Activated CD8-positive, alpha-beta memory T cell treated with anti-CD3 and anti-CD28 coated beads for 36 hours (primary cell): ENCODE results near the gene OTOG. TPM values are rescaled to one million over a fixed set of nuclear protein-coding genes. Genes with fewer than 3 reads are reported as not detected.

Source experiments
- CTCF ChIA-PET: fragments of 350-600 bp; sonication (Branson Sonifier 250); formaldehyde crosslinking; loops from one replicate; lab custom pipeline; 2021; ENCODE audit warnings: antibody characterized with exemption; lab: Charles Lee
- POLR2A ChIA-PET: fragments of 350-600 bp; sonication (Branson Sonifier 250); formaldehyde crosslinking; loops from one replicate; lab custom pipeline; 2021; ENCODE audit warnings: antibody characterized with exemption; lab: Charles Lee
- total RNA-seq, 2 experiments: library from RNA; stranded (reverse); gene quantifications; one replicate each; pipeline ENCODE4 v1.2.3, GENCODE V29; 2021

Gene OTOG
- total RNA-seq, 2 experiments from 2014 or later, result not detected

DNA sequence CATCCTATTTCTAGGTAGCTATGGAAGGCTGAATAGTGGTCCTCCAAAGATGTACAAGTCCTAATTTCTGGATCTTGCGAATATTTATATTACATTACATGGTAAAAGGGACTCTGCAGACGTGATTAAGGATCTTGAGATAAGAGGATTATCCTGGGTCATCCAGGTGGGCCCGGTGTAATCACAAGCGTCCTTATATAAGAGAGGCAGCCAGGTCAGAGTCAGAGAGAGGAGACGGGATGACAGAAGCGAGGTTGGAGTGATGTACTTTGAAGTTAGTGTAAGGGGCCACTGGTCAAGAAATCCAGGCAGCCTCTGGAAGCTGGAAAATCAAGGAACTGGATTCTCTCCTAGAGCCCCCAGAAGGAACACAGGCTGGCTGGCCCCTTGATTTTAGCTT lies 102.2 kb downstream of the OTOG start:
- POLR2A ChIA-PET, result no interaction called here
- CTCF ChIA-PET, result no interaction called here

DNA sequence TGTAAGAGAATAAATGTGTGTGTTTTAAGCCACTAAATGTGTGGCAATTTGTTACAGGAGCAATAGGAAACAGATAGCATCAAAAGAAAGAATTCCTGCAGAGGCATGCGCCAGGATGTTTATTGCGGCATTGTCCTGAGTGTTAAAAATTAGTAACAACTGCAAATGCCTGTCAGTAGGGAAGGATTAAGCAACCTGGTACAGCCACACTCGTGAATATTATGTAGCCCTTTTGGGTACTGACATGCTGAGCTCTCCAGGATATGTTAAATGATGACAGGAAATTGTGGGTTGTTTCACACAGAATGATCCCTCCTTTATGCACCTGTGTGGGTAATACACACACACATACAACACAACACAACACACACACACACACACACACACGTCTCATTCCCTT lies 102.6 kb downstream of the OTOG start:
- ChIA-PET CTCF (no interaction called here), POLR2A (no interaction called here)

DNA sequence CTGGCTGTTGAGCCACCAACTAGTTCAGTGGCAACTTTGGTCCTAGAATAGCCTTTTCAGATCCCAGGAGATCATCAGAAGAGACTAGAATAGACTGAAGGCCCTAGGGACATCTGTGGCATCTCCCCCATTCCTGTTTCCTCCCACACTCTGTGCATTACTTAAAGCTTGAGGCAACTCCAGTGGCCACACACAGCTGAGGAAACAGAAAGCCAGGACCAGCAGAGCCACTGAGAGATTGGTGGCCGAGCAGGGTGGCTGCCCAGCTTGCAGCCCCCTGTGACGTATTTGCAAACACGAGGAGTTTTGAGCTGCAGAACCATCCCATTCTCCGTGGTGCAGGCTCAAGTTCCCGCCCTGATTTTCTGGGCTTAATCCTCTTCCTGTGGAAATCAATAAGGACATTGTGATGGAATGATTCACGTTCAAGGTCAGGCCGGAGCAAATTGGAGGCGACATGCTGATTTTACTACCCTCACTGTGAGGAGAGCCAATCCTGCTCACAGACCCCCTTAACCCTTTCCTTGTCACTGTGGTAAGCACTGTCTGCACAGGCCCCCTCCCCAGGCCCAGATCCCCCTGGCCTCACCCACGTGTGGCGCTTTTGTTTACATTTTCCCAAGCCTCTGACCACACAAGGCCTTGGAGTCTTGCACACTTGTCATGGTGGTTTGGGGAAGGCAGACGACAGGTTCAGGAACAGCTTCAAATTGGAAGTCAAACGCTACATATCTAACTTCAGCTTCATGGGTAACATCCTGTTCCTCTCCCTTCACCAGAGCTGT lies 103.3 kb downstream of the OTOG start:
- CTCF ChIA-PET, result no interaction called here
- POLR2A ChIA-PET, result no interaction called here

DNA sequence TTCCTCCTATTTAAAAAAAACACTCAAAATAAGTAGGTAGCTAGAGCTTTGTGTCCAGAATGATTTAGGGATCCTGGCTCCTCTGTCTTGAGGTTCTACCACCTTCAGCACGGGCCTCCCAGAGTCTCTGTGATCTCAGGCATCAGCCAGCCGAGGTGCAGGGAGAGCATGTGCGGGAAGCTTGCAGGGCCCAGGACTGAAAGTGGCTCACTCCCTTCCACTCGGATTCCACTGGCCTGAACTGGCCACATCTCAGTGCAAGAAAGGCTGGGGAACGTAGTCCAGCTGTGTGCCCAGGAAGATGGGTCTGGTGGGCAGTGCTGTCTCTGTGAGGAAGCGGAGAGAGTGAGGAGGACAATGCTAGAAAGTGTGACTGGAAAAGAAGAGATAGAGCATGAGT lies 104.0 kb downstream of the OTOG start:
- POLR2A ChIA-PET, result no interaction called here
- CTCF ChIA-PET, result no interaction called here

DNA sequence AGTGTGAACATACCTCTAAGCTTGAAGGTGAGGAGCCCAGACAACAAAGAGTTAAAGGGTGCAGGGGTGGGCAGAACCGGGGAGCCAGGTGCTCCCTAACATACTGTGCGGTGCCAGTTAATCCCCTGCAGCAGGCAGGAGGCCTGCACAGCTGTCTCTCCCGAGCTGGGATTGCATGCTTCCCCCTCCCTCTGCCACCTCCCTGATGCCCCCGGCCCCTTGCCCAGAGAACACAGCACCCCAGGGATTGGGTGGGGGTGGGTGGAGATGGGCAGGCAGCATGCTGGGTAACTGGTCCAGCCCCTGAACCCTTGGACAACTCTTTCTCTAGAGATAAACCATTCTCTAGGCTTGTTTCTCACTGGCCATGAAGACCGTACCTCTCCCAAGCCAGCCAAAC lies 104.6 kb downstream of the OTOG start:
- POLR2A ChIA-PET, result no interaction called here
- CTCF ChIA-PET, result no interaction called here

DNA sequence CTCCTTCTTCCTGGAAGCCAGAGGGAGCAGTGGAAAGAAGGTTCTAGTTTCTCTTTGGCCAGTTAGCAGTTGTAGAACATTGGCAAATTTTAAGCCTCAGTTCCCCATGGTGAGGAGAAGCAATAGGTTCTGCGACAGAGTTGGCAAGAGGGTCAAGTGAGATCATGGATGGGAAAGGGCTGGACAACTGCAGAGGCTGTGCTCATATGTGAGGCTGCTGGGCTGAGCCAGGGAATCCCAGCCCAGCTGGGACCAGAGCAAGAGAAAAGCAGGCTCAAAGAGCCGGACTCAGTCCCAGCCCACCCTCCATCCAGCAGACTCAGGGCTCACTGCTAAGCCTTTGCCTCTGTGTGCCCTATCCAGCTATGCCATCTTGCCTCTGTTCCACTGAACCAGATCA lies 105.5 kb downstream of the OTOG start:
- POLR2A ChIA-PET, result no interaction called here
- CTCF ChIA-PET, result no interaction called here

DNA sequence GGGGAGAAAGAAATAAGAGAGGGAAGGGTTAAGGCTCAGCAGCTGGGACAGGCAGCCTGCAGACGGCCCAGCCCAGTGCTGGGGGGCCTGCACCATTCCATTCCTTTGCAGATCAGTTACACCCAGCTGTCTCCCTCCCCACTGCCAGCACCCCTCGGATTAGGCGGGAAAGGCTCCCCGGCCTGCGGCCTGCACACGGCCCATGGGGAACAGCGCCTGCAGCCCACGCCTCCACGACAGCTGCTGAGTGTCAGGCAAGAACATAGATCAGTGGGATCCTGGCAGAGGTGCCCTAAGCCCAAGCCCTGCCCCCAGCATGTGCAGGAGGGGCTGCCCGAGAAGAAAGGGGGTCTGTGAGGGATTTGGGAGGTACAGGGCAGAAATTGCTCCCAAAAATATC lies 106.6 kb downstream of the OTOG start:
- CTCF ChIA-PET, result no interaction called here
- POLR2A ChIA-PET, result no interaction called here

DNA sequence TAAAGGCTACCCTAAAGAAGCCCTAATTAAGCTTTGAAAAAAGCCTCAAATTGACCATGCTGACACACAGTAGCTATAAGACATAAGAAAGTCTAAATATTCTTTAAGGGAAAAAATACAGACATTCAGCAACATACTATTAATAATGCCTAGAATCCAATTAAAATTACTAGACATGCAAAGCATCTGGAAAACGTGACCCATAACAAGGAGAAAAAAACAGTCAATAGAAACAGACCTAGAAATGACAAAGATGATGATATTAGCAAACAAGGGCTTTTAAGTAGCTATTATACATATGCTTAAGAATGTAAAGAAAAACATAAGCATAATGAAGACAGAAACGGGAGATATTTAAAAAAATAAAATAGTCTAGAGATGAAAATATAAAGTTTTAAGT lies 108.6 kb downstream of the OTOG start:
- CTCF ChIA-PET, result interaction anchor here (0.6 kb wide), 1 partner anchor 11 kb away, joined by 3 read pairs; no protein-coding TSS in a partner anchor
- POLR2A ChIA-PET, result no interaction called here

DNA sequence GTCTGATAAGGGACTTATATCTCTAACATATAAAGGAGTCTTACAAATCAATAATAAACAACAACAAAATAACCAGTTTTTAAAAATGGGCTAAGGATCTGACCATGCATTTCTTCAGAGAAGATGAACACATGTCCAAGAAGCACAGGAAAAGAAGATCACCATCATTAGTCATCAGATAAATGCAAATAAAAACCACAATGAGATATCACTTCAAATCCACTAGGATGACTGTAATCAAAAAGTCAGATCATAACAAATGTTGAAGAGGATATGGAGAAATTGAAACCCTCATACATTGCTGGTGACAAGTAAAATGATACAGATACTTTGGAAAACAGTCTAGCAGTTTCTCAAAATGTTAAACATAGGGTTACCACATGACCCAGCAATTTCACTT lies 111.2 kb downstream of the OTOG start:
- ChIA-PET CTCF (no interaction called here), POLR2A (no interaction called here)

DNA sequence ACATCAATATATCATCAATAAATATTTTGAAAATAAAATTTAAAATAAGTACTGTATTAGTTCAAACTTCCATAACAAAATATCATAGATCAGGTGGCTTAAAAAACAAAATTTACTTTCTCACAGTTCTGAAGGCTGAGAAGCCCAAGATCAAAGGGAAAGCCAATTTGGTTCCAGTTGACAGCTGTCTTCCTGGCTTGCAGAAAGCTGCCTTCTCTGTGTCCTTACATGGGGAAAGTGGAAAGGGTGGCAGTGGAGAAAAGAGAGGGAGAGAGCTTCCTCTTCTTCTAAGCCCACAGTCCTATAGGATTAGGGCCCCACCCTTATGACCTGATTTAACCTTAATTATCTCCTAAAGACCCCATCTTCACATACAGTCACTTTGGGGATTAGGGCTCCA lies 121.1 kb downstream of the OTOG start:
- ChIA-PET CTCF (no interaction called here), POLR2A (no interaction called here)

DNA sequence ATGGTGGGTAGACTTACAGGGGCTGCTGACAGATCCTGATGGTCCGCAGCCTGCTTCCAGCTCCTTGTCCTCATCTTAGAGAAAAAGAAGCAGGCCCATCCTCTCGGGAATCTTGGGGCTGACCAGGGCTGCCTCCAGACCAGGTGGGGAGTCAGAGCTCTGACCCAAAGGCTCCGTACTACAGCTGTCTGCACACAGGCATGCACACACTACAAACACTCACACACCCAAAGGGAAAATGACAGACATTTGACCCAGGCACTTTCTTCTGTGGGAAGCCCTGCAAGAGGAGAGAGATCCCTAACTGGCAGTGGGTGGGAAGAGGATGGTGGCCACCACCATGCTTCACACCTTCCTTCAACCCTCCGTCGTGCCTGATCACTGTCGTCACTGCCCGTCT lies 125.4 kb downstream of the OTOG start:
- ChIA-PET CTCF (no interaction called here), POLR2A (no interaction called here)

DNA sequence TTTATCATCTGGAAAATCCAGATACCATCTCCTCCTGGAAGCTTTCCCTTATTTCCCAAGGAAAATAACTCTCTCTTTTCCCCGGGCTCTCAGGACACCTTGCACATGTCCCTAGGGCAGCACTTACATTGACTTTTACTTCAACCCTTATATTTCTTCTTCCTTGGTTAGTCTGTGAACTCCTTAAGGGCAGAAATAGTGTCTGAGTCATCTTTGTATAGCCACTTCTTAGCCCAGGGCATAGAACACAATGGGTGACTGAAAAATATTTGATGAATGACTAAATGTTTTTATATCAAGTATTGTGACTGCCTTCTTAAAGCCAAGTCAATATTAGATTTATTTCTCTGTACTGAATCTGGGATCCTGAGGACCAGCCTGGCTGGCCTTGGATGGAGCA lies 126.9 kb downstream of the OTOG start:
- ChIA-PET CTCF (no interaction called here), POLR2A (no interaction called here)

DNA sequence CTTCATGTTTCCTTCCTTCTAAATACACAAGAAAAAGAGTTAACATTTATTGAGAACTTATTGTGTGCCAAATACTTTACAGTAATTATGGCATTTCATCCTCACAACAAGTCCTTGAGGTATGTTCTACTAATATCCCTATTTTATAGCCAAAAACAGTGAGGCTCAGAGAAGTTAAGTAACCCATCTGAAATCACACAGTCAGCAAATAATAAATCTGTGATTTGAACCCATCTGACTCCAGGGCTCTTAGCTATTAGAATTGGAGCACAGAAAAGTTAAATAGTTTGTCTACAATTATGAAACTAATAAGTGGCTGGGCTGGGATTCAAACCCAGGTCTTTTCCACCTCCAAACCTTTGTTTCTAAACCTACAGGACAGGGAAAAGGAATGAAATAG lies 135.8 kb downstream of the OTOG start:
- POLR2A ChIA-PET, result no interaction called here
- CTCF ChIA-PET, result no interaction called here

DNA sequence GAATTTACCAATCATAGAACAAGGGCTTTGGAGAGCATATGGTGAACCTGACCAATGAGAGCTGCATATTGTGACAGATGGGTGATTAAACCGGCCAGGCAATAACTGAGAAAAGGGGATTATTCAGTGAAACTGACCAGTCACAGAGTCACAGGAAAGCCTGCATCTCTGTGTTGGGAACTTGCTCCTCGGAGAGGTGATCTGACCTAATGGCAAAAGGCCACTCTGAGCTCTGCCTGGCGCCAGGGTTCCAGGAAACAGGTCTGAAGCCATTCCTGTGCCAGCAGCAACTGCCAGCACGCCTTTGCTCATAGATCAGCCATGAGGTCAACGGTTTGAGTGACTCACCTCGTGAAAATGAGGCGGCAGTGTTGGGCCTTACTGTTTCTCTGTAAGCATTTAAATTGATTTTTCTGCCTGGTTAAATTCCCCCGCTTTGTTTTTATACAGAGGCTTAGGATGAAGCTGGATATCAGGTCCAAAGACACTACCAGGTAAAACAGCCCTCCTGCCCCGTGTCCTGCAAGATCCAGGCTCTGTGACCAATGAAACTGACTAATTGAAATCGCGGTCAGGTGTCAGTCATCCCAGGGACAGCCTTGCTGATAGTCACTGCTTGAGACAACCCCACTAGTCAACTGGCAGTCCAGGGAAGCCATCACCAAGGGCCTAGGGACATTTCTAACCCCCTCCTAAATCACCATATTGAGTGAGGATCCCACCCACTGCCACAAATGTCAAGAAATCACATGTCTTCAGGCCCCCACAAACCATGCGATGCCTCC lies 136.5 kb downstream of the OTOG start:
- CTCF ChIA-PET, result no interaction called here
- POLR2A ChIA-PET, result no interaction called here

DNA sequence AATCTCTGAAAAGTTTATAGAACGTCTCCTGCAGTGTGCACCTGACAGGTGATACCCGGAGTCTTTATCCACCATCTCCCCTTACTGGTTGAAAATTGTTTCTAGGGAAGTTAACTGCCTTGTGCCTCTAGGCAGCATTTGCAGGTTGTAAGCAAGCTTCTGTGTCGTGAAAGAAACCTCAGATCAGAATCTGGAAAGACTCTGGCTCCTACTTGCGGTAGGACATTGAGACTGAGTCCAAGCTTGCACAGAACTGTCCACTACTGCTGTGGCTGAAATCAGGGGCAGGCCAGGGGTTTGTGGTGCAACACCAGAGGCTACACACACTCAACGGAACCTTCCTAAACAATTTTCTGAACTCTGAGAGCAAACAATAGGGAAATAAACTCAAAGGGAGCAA lies 137.5 kb downstream of the OTOG start:
- CTCF ChIA-PET, result no interaction called here
- POLR2A ChIA-PET, result no interaction called here

DNA sequence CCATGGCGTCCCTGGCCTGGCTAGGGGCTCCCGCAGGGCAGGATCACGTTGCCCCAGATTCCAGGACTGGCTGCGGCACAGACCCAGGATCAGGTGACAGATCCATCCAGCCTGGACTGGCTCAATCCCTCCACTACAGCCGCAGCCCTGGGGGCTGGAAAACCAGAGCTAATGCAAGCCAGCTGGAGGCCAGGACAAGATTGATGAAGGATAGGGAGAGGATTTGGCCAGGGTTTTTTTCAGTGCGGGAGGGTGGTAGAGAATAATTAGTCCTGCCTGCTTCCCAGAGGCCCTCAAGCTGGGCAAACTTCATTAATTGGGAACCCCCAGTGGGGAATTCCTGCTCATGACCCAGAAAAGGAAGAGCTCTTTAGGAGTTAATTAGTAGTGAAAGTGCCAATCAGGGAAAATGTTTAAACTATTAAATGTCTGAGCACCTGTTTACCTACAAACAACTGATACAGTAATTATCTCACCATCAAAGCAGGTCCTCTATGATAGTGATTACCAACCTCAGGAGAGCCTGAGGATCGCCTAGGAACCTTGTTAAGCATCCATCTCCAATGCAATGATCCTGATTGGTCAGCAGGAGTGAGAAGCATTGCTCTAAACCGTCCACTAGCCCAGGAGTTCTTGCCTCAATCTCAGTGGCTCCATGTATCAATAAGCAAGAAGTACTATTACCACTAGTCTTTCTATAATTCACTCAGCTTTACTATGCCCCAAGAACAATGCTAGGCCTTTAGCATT lies 139.3 kb downstream of the OTOG start:
- CTCF ChIA-PET, result no interaction called here
- POLR2A ChIA-PET, result no interaction called here

DNA sequence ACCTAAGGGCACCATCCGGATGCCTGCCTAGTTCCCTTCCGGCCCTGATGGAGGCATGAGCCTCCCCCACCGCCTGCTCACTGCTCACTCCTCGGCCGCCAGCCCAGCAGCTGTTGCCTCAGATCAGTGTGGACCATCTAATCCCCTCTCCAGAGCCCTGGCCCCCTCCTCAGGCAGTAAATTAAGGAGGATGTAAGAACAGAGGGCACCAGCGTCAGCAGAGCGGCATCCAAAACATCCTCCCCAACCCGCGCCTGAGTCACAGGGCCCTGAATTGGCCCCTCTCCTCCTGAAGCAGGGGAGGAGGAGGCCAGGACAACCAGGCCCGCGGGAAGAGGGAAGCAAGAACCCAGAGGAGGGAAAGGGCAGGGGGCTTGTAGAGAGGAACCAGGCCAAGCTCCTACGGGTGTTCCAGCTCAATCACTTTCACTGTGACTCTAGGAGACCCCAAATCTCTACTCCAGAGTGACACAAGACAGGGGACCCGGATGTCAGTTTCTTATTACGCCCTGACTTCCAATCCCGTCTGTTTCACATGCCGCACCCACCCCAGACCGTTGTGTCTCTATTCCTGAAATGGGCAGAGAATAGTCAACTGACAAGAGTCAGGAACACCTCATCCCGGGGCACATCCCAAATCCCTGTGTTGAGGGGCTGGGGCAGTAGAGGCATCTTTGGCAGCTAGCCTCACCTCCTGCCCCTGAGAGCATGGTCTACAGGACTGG lies 141.0 kb downstream of the OTOG start:
- POLR2A ChIA-PET, result no interaction called here
- CTCF ChIA-PET, result no interaction called here

DNA sequence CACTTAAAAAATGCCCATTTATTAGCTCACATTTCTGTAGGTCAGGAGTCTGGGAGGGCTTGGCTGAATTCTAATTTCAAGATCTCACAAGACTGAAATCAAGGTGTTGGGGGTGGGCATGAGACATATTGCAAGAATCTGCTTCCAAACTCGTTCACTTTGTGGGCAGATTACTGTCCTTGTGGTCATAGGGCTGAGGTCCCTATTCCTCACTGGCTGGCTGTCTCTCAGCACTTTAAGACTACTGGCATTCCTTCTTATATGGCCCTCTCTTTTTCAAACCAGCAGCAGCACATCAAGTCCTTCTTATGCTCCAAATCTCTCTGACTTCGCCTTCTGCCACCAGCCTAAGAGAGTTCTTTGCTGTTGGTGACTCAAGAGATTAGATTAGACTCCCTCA lies 144.5 kb downstream of the OTOG start:
- POLR2A ChIA-PET, result no interaction called here

DNA sequence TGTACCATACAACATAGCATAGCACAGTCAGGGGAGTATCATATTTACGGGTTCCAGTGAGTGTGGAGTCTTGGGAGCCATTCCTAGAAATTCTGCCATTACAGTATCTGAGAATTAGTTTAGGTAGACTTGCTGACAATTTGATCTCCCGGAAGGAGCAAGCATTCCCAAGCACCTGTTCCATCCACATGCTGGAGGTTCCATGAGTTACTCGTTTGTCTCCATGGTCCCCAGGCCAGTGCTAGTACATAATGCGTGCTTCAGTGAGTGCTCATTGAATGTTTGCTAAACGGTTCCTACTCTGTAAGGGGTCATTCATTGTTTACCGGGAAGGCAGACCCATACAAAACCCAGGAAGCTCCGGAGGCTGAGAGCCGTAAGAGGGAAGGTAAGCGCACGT lies 144.9 kb downstream of the OTOG start:
- ChIA-PET POLR2A (no interaction called here), CTCF (no interaction called here)

More for the DNA sequence above, 144.5 kb downstream of the OTOG start:
- CTCF ChIA-PET, result no interaction called here

DNA sequence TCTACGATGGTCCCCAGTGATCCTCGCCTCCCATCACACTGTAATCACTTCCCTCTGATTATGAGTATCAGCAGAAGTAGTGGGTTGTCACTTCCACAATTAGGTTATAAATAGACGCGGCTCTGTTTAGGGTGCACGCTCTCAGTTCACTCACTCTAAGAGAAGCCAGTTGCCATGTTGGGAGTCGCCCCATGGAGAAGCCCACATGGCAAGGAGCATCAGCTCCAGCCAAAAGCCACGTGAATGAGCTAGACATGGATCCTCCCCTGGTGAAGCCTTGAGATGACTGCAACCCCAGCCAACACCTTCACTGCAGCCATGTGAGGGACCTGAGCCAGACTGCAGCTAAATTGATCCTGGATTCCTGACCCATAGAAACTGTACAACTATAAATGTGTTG lies 145.9 kb downstream of the OTOG start:
- ChIA-PET CTCF (no interaction called here), POLR2A (no interaction called here)
